ENCODE data around the gene PRELID2.

- no peak for TF ChIP-seq CTCF (IDR thresholded peaks at IDR 0.05)
- TF ChIP-seq EP300 (IDR thresholded peaks at IDR 0.05; ENCODE audit: low read depth) = no peak
- no peak for TF ChIP-seq POLR2A (IDR thresholded peaks at IDR 0.05)
These were observed 47.6 kb downstream of the PRELID2 start for GRCh38 chr5:145787507-145787906.

Measured in transverse colon (tissue), 3 donors.